DMS153 treated with DMSO at 0.1 percent for 48 hours (cell line): ENCODE results near the gene HES6.

Experiments used
- DNase-seq: peaks from one replicate; lab custom pipeline; 2025; ENCODE audit not compliant: unreplicated experiment; lab: John Stamatoyannopoulos, UW

HES6 gene, protein sequence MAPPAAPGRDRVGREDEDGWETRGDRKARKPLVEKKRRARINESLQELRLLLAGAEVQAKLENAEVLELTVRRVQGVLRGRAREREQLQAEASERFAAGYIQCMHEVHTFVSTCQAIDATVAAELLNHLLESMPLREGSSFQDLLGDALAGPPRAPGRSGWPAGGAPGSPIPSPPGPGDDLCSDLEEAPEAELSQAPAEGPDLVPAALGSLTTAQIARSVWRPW

DNA sequence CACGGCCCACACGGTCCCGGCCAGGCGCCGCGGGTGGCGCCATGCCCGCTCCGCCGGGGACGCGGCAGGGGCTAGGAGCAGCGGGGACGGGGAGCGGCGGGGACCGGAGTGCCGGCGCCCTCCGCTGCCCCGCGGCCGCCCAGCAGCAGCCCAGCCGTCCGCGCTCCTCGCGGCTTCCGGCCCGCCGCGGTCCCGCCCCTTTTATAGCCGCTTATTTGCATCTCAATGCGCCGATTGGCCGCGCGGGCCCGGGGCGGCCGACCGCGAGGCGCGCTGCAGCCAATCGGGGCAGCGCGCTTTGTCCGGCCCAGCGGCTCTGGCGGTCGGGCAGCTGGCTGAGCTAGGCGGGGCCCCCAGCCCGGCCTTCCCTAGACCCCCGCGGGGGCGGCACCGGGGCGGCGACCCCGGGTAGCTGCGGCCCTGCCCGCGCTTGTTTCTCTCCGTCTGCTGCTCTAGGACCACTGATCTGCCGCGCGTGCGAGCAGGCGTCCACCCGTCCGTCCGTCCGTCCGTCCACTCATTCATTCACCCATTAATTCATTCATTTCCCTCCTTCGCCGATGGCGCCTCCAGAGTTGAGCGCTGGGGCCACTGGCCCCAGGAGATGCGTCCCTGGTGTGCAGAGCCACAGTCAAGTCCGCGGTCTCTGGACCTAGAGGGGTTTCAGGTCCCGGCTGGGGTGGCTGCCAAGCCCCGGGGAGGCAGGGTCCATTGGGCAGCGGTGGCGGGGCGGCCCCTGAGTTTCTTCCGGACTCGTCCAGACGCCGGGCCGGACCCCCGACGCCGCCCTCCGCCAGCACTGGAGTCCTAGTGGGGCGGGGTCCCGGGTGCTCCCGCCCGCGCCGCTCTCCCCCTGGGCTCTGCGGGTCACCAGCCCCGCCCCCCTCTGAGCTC, at the start of gene HES6:
HES6 (minus strand) TSS at position 176 of the 894 bp plus-strand sequence; CDS start at position 43, 133 bp downstream.
- DNase-seq, result peak; percentile 91

DNA sequence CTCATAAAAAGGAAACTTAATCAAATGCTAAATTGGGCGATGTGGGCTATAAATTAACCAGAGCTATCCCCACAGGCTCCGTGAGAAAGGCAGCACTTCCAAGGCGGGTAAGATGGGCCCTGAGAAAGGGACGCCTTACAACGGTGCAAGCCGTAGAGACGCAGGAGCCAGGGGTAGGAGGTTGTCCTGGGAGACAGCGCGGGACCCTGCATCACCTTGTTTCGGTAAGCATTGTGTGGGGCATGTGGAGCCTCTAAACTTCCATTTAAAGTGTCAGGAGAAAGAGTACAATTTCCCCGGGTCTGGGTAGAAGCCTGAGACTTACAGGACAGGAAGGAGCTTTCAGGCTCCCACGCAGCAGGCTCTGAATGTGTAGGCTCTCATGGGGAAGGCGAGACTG, 49.7 kb upstream of the HES6 start:
- no peak for DNase-seq

DNA sequence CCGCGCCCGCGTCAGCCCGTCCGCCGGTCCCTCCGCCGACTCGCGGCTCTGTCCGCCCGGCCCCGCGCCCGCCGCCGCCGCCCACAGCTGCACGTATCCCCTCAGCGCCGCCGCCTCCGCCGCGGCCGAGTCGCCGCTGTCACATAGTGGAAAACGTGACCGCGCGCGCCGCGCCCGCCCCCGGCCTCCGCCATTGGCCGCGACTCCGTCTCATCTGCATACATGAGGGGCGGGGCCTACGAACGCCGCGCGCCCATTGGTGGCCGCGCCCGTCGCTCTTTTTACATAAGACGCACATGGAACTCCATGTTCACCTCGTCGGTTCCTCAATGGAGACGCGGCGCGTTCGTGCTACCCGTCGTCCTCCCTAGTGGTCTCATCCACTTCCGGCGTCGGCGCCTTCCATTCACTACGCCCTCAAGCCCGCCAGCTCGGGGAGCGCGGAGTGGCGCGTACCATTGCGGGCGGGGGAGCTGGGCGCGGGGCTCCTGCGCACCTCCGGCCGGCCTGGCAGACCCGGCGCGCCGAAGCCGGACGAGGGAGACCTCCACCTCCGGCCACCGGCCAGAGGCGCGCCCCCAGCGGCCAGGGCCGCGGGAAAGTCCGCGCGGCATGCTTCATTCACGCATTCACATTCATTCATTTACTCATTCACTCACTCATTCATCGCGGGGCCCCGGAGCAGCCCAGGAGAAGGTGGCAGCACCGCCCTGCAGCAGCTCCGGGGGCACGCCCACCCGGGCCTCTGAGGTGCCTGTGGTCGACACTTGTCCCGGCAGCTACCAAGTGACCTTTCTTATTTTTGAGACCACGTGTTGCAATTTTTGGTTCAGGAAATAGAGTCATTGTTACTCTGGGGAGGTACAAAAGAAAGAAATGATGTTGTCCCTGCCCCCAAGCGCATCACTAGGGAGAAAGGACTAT, 49.1 kb upstream of the HES6 start:
- DNase-seq, result peak; percentile 90

- DNase-seq, result no peak
Measured at GRCh38 chr2:238287737-238288649, 48.2 kb upstream of the HES6 start, which contains the start of gene PER2. PER2 (minus strand) TSS chr2:238288610; CDS start chr2:238277936, 10,674 bp downstream.

DNA sequence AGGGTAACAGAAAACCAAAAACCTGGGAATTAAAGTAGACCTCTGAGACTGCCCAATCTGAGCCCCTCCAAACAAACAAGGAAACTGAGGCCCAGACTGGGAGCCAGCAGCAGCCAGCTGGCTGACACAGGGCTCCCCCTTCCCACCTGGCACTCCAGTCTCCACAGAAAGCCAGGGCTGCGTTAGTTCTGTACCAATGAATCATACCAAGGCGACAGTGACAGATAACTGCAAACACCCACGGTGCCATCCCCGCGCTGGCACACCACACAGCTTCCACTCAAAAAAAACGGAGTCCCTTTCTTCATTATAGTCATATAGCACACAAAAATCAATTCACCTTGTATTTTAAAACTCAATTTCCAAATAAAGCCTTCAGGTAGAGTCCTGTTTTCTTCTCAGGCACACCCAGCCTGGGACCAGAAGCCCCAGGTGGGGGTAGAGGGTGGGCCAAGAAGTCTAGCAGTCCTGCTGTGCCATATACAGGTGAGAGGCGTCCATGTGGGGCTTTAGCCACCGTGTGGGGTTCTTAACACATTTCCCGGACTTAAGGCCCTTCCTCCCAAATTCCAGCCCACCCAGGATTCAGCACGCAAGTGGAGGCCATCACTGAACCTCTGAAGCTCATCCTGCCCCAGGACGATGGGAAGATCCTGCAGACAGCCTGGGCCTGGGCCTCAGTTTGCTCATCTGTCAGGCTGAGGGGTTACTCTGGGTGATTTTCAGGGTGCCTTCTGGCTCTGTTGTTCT, 47.3 kb upstream of the HES6 start:
- no peak for DNase-seq

GRCh38 chr2:238286551-238286950, 46.7 kb upstream of the HES6 start:
- DNase-seq, result no peak

DNA sequence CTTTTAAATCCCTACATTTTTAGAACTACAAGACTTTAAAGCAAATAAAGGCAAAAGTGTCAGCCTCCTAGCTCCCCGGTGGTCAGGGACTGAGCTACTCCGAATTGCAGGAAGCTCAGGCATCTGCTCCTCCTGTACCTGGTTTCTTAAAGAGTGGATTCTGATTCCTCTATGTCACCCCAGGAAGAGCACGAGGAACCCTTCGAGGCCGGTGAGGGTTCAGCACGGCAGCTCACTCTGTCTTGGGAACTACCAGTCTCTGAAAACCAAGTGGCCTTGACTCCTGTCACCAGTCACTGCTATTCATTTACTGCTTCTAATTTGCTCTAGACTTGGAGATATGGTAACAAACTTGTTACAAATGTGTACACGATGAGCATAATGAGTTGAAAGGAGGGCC, 46.3 kb upstream of the HES6 start:
- DNase-seq, result no peak

- DNase-seq, result peak; percentile 83
Measured at GRCh38 chr2:238285653-238286082, 45.8 kb upstream of the HES6 start.

- no peak for DNase-seq
Measured at GRCh38 chr2:238284802-238285515, 45.1 kb upstream of the HES6 start.

- DNase-seq, result no peak
Measured at GRCh38 chr2:238282861-238283738, 43.3 kb upstream of the HES6 start.

- no peak for DNase-seq
Measured at GRCh38 chr2:238281826-238282480, 42.1 kb upstream of the HES6 start.

DNA sequence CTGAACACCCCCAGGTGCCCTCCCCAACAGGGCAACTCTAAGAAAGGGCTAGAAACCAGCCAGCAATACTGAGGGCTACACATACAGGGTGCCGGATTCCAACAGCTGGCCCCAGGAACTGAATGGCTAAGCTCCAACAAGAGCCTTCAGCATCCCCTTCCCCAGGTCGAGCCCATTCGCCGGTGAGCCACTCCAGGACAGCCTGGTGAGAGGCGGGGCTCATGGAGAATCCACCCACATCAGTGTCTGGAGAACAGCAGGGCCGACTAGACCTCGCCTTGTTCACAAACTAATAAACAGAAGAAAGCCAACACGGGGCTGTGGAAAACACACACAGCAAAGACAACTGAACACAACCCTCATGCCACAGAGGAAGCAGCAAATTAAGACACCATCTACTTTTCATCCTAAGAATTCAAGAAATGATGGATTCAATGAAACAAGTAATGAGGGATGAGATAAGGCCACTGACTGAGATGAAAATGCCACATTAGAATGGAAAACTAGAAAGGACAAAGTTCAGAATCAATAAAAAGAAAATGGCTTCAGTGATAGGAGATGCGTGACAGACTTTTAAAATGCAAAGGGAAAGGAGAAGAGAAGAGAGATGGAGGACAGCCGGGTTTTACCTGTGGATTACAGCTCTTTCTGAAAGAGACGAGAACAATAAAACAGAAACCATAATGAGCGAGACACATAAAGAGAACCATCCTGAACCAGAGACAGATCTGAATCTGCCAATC, 40.4 kb upstream of the HES6 start:
- DNase-seq, result no peak

DNA sequence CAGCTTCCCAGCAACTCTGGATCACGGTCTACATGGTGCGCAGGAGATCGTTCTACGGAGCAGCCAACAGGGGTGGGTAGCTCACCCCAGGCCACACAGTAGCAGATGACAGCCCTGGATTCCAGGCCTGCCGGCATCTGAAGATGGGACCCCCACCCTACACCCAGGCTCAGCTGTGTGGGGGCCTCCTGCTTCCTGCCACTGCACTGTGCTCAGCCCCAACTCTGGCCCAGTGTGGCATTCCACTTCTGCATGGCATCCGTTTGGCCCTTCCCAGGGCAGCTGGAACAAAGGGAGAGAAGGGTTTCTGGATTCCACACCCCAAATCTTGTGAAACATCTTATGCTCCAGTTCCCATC, 39.5 kb upstream of the HES6 start:
- no peak for DNase-seq

DNA sequence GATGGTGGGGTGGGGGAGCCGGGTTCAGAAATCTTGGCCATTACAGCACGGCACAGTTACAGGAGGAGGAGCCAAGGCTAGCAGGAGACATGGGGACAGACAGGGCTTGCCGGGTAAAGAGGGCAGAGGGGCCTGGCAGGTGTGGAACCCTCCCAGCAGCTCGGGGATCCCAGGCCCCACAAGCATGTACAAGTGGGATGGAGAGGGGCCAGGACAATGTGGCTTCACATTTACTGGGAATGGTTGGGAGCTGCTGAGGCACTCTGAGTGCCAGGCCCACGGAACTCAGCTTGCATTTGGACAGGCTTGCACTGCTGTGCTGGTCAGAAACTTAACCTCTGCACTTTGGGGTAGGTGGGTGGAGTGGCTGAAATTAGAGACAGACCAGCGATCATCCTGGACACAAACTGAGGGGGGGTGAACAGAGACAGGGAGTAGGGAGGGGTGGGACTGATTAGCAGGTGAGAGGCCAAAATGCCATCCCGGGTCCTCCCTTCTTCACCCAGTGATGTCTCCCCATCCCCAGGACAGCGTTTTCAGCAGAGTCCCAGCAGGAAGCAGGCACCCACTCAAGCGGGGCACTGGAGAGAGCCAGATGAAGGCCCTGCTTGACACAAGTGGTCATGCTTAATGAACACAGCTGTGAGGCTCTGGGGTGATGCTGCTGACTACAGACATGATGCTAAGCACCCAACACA, 38.9 kb upstream of the HES6 start:
- DNase-seq, result no peak

- no peak for DNase-seq
Measured at GRCh38 chr2:238277695-238278094, 37.9 kb upstream of the HES6 start.
